GM12874 (cell line): Measurements from ENCODE around the gene HLA-G.

Experiments
- CTCF ChIP-seq: IDR thresholded peaks from 2 replicates; pipeline ENCODE4 v1.5.1; 2011; ENCODE audit warnings: low read depth, mild to moderate bottlenecking, control low read depth, low read length, moderate library complexity; ENCODE audit not compliant: insufficient read depth

HLA-G gene

DNA sequence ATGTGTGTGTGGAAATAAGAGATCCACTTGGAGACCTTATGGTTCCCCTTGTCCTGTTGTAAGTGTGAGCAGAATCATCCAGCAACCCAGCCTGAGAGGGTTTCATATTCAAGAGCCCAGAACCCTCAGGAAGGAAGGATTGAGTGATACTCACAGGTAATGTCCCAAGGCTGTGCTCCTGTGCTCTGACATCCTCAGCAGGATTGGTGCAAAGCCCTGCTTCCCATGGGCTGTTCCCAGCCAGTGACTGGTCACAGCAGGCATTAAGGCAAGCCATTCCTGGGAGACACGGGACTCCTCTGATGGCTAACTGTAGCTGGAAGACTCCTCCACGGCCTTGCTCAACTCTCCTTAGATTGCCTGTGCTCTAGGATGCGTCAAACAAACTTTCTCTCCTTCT lies 33.8 kb upstream of the HLA-G start:
- TF ChIP-seq CTCF: no peak

- TF ChIP-seq CTCF: no peak
Measured at GRCh38 chr6:29796026-29796425, 31.6 kb upstream of the HLA-G start.

- no peak for TF ChIP-seq CTCF
Measured at GRCh38 chr6:29797135-29797534, 30.5 kb upstream of the HLA-G start.

DNA sequence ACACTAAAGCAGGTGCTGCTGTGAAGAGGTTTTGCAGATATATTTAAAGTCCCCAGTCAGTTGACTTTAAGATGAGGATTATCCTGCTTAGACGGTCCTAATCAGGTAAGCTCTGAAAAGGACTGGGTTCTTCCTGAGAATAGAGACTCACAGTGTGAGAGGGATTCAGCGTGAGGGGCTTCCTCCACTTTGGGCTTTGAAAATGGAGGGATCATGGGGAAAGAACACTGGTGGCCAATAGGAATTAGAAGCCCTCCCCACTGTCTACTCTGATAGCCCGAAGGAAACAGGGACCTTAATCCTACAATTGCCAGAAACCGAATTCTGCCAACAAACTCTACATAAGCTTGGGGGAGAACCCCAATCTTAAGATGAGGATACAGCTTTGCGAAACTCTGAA lies 29.7 kb upstream of the HLA-G start:
- TF ChIP-seq CTCF: no peak

- TF ChIP-seq CTCF: no peak
Measured at GRCh38 chr6:29800254-29800653, 27.4 kb upstream of the HLA-G start.

GRCh38 chr6:29806387-29806786 lies 21.2 kb upstream of the HLA-G start:
- TF ChIP-seq CTCF: no peak

- no peak for TF ChIP-seq CTCF
Measured at GRCh38 chr6:29809249-29809648, 18.4 kb upstream of the HLA-G start.

- TF ChIP-seq CTCF: no peak
Measured at GRCh38 chr6:29810371-29810770, 17.3 kb upstream of the HLA-G start.
